Keratinocyte (primary cell): ENCODE results near the gene MAP4K3. TPM values are rescaled to one million over a fixed set of nuclear protein-coding genes. Genes with fewer than 3 reads are reported as not detected.

Source experiments
- DNase-seq: peaks from one replicate; pipeline ENCODE4 v3.0.0-alpha.2; 2011; ENCODE audit warnings: low read depth, missing footprints, low spot score
- FAIRE-seq: peaks from 2 replicates; lab custom pipeline; 2011; peaks lifted over from hg19 to GRCh38; lab: Jason Lieb, UNC
- H2AFZ ChIP-seq: 2 replicates; pipeline ENCODE4 v1.6.0; 2012; ENCODE audit warnings: low read length, control low read depth, inconsistent platforms; ENCODE audit not compliant: control insufficient read depth
- H3K27ac ChIP-seq: 2 replicates; pipeline ENCODE4 v1.5.1; 2011; ENCODE audit warnings: low read length; ENCODE audit not compliant: control insufficient read depth, insufficient read depth
- H3K27me3 ChIP-seq: 3 replicates; pipeline ENCODE4 v1.6.0; 2011; ENCODE audit warnings: low read length; ENCODE audit not compliant: control insufficient read depth, insufficient read depth; ENCODE audit errors: extremely low read depth
- H3K36me3 ChIP-seq, 2 experiments: 2 replicates in 1 of 2; 3 replicates in 1 of 2; pipeline ENCODE4 v1.5.1; 2011; ENCODE audit warnings: low read length in 2 of 2, mild to moderate bottlenecking in 1 of 2; ENCODE audit not compliant: control insufficient read depth in 2 of 2, insufficient read depth in 2 of 2; ENCODE audit errors: extremely low read depth in 1 of 2
- H3K4me1 ChIP-seq: 3 replicates; pipeline ENCODE4 v1.5.1; 2011; ENCODE audit warnings: low read length; ENCODE audit not compliant: control insufficient read depth, insufficient read depth; ENCODE audit errors: extremely low read depth
- H3K4me2 ChIP-seq: 3 replicates; pipeline ENCODE4 v1.6.0; 2011; ENCODE audit warnings: low read depth, low read length; ENCODE audit not compliant: control insufficient read depth, insufficient read depth; ENCODE audit errors: extremely low read depth
- H3K4me3 ChIP-seq, 3 experiments: fragments of 200-600 bp in 1 of 3; sonication (generic) in 1 of 3; 2 replicates in 2 of 3; 3 replicates in 1 of 3; pipeline ENCODE4 v1.5.1; 2011 to 2016; ENCODE audit warnings: low read length in 3 of 3, mild to moderate bottlenecking in 3 of 3, control low read depth in 2 of 3, inconsistent platforms in 1 of 3, low read depth in 1 of 3, mixed read lengths in 1 of 3, mixed run types in 1 of 3, moderate library complexity in 1 of 3; ENCODE audit not compliant: control insufficient read depth in 2 of 3, insufficient read depth in 2 of 3; ENCODE audit errors: extremely low read depth in 1 of 3
- H3K79me2 ChIP-seq: 2 replicates; pipeline ENCODE4 v1.6.0; 2012; ENCODE audit warnings: low read length; ENCODE audit not compliant: control insufficient read depth, insufficient read depth
- H3K9ac ChIP-seq: 3 replicates; pipeline ENCODE4 v1.6.0; 2011; ENCODE audit warnings: low read length; ENCODE audit not compliant: control insufficient read depth, insufficient read depth; ENCODE audit errors: extremely low read depth
- H3K9me1 ChIP-seq: 3 replicates; pipeline ENCODE4 v1.6.0; 2011; ENCODE audit warnings: low read length; ENCODE audit not compliant: control insufficient read depth, insufficient read depth; ENCODE audit errors: extremely low read depth
- H3K9me3 ChIP-seq: 2 replicates; pipeline ENCODE4 v1.5.1; 2012; ENCODE audit warnings: low read depth, low read length; ENCODE audit not compliant: control insufficient read depth
- H4K20me1 ChIP-seq: 3 replicates; pipeline ENCODE4 v1.6.0; 2011; ENCODE audit warnings: low read length; ENCODE audit not compliant: control insufficient read depth, insufficient read depth; ENCODE audit errors: extremely low read depth
- CTCF ChIP-seq, 3 experiments: IDR thresholded peaks in 1 of 3; conservative IDR thresholded peaks in 1 of 3; optimal IDR thresholded peaks in 1 of 3; 2 replicates in 2 of 3; 3 replicates in 1 of 3; pipeline versions ENCODE3 to v1.5.1; 2011; ENCODE audit warnings: low read length in 3 of 3, mild to moderate bottlenecking in 3 of 3, moderate library complexity in 2 of 3, control low read depth in 1 of 3, inconsistent platforms in 1 of 3; ENCODE audit not compliant: insufficient read depth in 2 of 3; ENCODE audit errors: extremely low read depth in 1 of 3
- EZH2 ChIP-seq: IDR thresholded peaks from one replicate; pipeline ENCODE4 v1.6.1; 2012; ENCODE audit warnings: inconsistent platforms, mild to moderate bottlenecking, low read length, moderate library complexity
- dilution Hi-C: fragments of 300-500 bp; cut with MboI; formaldehyde crosslinking; loops from one replicate; pipeline ENCODE4 v1.7.0; 2020; ENCODE audit warnings: low sequenced_read_pairs; ENCODE audit not compliant: extremely low pct_ligation_motif_present
- polyA plus RNA-seq, 5 experiments: library from polyadenylated mRNA; depleted of rRNA in 3 of 5; stranded (reverse) in 3 of 5; stranded (forward) in 1 of 5; unstranded in 1 of 5; fragments of >200 nt; gene quantifications; 1 replicate in 1 of 5; 2 replicates in 3 of 5; 3 replicates in 1 of 5; pipeline versions ENCODE4 v1.2.1 to v1.2.3, GENCODE V29; 2011 to 2012; ENCODE audit warnings: missing spikeins in 2 of 5, low read depth in 1 of 5, low replicate concordance in 1 of 5

Gene MAP4K3
- polyA plus RNA-seq, 1 donor (not counting 4 experiments of a cell fraction or from before 2014, with no cell fraction given), result 19.4 TPM

DNA sequence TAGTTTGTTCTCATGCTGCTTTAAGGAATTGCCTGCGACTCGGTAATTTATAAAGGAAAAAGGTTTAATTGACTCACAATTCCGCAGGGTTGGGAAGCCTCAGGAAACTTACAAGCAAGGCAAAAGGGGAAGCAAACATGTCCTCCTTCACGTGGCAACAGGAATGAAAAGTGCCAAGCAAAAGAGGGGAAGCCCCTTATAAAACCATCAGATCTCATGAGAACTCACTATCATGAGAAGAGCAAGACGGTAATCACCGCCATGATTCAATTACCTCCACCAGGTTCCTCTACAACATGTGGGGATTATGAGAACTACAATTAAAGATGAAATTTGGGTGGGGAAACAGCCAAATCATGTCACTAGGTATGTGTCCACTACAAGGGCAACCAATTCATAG lies 53.9 kb downstream of the MAP4K3 start:
- H3K4me1 ChIP-seq, result peaks cover 7% of the 10 kb centered on the region
- no peaks in the 10 kb centered on the region for H3K9me1 ChIP-seq
- no peak overlapping the region for H3K9ac ChIP-seq
- no peak overlapping the region for H2AFZ ChIP-seq
- H3K4me2 ChIP-seq, result no peak overlapping the region
- dilution Hi-C loops, result no loop called here
- H3K9me3 ChIP-seq, result no peaks in the 10 kb centered on the region
- no peaks in the 10 kb centered on the region for H4K20me1 ChIP-seq
- no peak for DNase-seq
- no peaks in the 10 kb centered on the region for H3K36me3 ChIP-seq
- no peak overlapping the region for H3K4me3 ChIP-seq
- peaks cover 55% of the 10 kb centered on the region for H3K79me2 ChIP-seq
- H3K27ac ChIP-seq, result no peak overlapping the region
- FAIRE-seq, result no peak
- TF ChIP-seq CTCF (optimal IDR thresholded peaks at IDR 0.05 in 1 of 3, IDR thresholded peaks at IDR 0.05 in 1 of 3, conservative IDR thresholded peaks at IDR 0.05 in 1 of 3; ENCODE audit: extremely low read depth in 1 of 3, insufficient read depth in 2 of 3, low read length in 3 of 3) (no peak), EZH2 (no peak)
- H3K27me3 ChIP-seq, result no peaks in the 10 kb centered on the region

DNA sequence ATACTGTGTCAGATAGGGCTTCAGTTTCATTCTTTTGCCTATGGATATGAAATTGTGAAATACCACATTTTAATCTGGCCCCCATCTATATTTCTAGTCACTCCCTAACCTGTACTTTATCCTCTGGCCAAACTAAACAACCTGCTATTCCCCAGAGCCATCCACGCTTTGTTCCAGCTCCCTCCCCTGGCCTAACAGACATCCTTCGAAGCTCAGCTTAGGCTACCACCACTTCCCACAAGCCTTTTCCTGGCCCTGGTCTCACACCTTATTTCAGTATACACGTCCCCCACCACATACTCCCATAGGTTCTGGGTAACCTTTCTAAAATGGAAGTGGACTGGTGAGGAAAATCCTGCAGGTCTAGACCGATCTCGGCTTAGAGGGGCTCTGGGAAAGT lies 55.4 kb downstream of the MAP4K3 start:
- Histone ChIP-seq H3K27me3 (no peaks in the 10 kb centered on the region), H3K9ac (no peak overlapping the region), H3K36me3 (no peaks in the 10 kb centered on the region), H3K9me1 (no peaks in the 10 kb centered on the region), H3K4me3 (no peak overlapping the region), H3K79me2 (peaks cover 42% of the 10 kb centered on the region), H3K4me1 (peaks cover 7% of the 10 kb centered on the region), H2AFZ (no peak overlapping the region), H3K4me2 (no peak overlapping the region), H3K27ac (no peak overlapping the region), H3K9me3 (no peaks in the 10 kb centered on the region), H4K20me1 (no peaks in the 10 kb centered on the region)
- TF ChIP-seq EZH2 (no peak), CTCF (optimal IDR thresholded peaks at IDR 0.05 in 1 of 3, IDR thresholded peaks at IDR 0.05 in 1 of 3, conservative IDR thresholded peaks at IDR 0.05 in 1 of 3; ENCODE audit: extremely low read depth in 1 of 3, insufficient read depth in 2 of 3, low read length in 3 of 3) (no peak)
- no peak for DNase-seq
- FAIRE-seq, result no peak
- dilution Hi-C loops, result no loop called here
